HepG2 (cell line): ENCODE measurements around the gene SYPL2. TPM values are rescaled to one million over a fixed set of nuclear protein-coding genes. Genes with fewer than 3 reads are reported as not detected.

Experiments
- ARHGAP35 ChIP-seq: sonication (generic); formaldehyde crosslinking; IDR thresholded peaks from 2 replicates; pipeline ENCODE4 v1.9.0; 2022; ENCODE audit warnings: mild to moderate bottlenecking, inconsistent platforms, moderate library complexity, missing genetic modification reagents, borderline replicate concordance
- ESRRA ChIP-seq: sonication (generic); formaldehyde crosslinking; IDR thresholded peaks from 2 replicates; pipeline ENCODE4 v1.5.1; 2020; ENCODE audit warnings: mild to moderate bottlenecking, low read depth, missing genetic modification reagents
- GATAD1 ChIP-seq: IDR thresholded peaks from 2 replicates; pipeline ENCODE4 v1.6.1; 2016; ENCODE audit warnings: missing genetic modification reagents, missing compliant biosample characterization
- ISL2 ChIP-seq: sonication (generic); formaldehyde crosslinking; IDR thresholded peaks from 2 replicates; pipeline ENCODE4 v1.5.0; 2020; ENCODE audit warnings: missing genetic modification reagents
- MBNL3 ChIP-seq: fragments of 250-450 bp; sonication (Bioruptor Pico); conservative IDR thresholded peaks from 2 replicates; pipeline ENCODE4 v1.8.0; 2022; ENCODE audit warnings: mild to moderate bottlenecking, inconsistent platforms
- MEF2D ChIP-seq: sonication (generic); formaldehyde crosslinking; IDR thresholded peaks from 2 replicates; pipeline ENCODE4 v1.5.1; 2020; ENCODE audit warnings: mild to moderate bottlenecking, missing genetic modification reagents
- NR2F6 ChIP-seq, 2 experiments: IDR thresholded peaks; 2 replicates each; pipeline ENCODE4 v1.6.1; 2016; ENCODE audit warnings: antibody characterized with exemption in 1 of 2, mild to moderate bottlenecking in 1 of 2
- TARDBP ChIP-seq: sonication (generic); formaldehyde crosslinking; IDR thresholded peaks from 2 replicates; pipeline ENCODE4 v1.8.0; 2022; ENCODE audit warnings: mild to moderate bottlenecking, missing genetic modification reagents
- ZKSCAN1 ChIP-seq: fragments of 150-350 bp; IDR thresholded peaks from 2 replicates; pipeline ENCODE4 v1.6.1; 2014; ENCODE audit warnings: low read length
- ZNF225 ChIP-seq: sonication (generic); formaldehyde crosslinking; IDR thresholded peaks from 2 replicates; pipeline ENCODE4 v1.4.0; 2020; ENCODE audit warnings: mild to moderate bottlenecking, missing genetic modification reagents
- polyA plus RNA-seq, 8 experiments: library from polyadenylated mRNA; depleted of rRNA in 3 of 8; stranded (reverse) in 7 of 8; unstranded in 1 of 8; fragments of >200 nt; fragmentation: Illumina TruSeq in 4 of 8; extraction: Trizol in 4 of 8; gene quantifications; 2 replicates each; pipeline versions ENCODE4 v1.2.1 to v1.2.3, GENCODE V29; 2011 to 2016; ENCODE audit warnings: low read depth in 4 of 8, missing spikeins in 1 of 8, mixed read lengths in 1 of 8; ENCODE audit not compliant: insufficient read depth in 1 of 8
- total RNA-seq, 5 experiments: library from RNA; depleted of rRNA; stranded (reverse); fragments of >200 nt; fragmentation: Illumina TruSeq; extraction: Trizol; gene quantifications; 2 replicates each; pipeline ENCODE4 v1.2.3, GENCODE V29; 2016; ENCODE audit warnings: low read depth in 1 of 5
- TF ChIP-seq, protein P1 (sequence below): sonication (generic); formaldehyde crosslinking; IDR thresholded peaks from 2 replicates; pipeline ENCODE4 v1.8.0; 2022; ENCODE audit warnings: missing genetic modification reagents, mild to moderate bottlenecking, moderate library complexity, borderline replicate concordance
- TF ChIP-seq, protein P2 (sequence below): IDR thresholded peaks from 2 replicates; pipeline ENCODE4 v1.6.1; 2016; ENCODE audit warnings: low read depth, missing genetic modification reagents, missing compliant biosample characterization
- TF ChIP-seq, protein P3 (sequence below): sonication (generic); formaldehyde crosslinking; IDR thresholded peaks from 2 replicates; pipeline ENCODE4 v1.8.0; 2022; ENCODE audit warnings: missing genetic modification reagents, low read depth, mild to moderate bottlenecking, borderline replicate concordance
- TF ChIP-seq, protein P4 (sequence below): sonication (generic); formaldehyde crosslinking; IDR thresholded peaks from 2 replicates; pipeline ENCODE4 v1.4.0; 2020; ENCODE audit warnings: missing genetic modification reagents
- TF ChIP-seq, protein P5 (sequence below): sonication (generic); formaldehyde crosslinking; IDR thresholded peaks from 2 replicates; pipeline ENCODE4 v1.8.1; 2023; ENCODE audit warnings: mild to moderate bottlenecking, moderate library complexity, missing genetic modification reagents
- TF ChIP-seq, protein P6 (sequence below): sonication (generic); formaldehyde crosslinking; IDR thresholded peaks from 2 replicates; pipeline ENCODE4 v1.8.0; 2022; ENCODE audit warnings: mild to moderate bottlenecking, missing genetic modification reagents, moderate library complexity

Gene SYPL2
- total and polyA plus RNA-seq, 2 of the 13 experiments (the other 11 are each of a cell fraction or from before 2014, with no cell fraction given): 0.17 to 0.24 TPM

DNA sequence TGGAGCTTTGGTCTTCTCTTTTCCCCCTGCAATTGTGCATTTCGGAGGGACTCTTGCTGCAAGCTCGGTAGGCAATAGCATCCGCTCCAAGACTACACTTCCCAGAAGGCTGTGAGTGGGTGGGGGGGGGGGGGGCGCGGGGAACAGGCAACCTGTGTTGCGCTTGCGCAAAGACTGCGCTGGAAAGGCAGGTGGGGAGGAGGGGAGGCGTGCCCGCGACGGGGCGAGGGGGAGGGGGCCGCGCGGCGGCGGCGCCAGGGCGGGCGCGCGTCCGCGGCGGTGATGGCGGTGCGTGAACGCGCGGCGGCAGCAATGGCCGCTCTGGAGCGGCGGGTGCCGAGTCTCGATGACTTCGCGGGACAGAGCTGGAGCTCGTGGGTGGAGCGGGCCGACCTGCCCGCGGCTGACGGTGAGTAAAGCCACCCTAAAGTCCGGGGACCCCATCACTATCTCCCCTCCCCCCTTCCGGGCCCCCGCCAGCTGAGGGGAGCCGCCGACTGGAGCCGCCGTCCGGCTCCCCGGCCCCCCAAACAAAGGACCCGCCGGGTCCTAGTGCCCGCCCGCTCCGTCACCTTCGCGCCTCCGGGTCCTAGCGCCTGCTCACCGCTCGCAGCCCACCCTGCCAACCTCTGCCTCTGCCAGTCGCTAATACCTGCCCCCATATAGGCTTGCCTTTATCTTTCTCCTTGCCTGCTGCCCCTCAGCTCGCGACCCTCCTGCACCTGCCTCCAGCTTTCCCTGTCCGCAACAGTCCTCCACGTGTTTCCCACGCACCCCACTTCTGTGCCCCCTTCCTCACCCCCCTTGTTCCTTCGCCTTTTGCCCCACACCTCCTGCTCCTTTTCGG, 17.5 kb downstream of the SYPL2 start, which contains the start of gene ATXN7L2 (continued):
- TF ChIP-seq, protein P1, sequence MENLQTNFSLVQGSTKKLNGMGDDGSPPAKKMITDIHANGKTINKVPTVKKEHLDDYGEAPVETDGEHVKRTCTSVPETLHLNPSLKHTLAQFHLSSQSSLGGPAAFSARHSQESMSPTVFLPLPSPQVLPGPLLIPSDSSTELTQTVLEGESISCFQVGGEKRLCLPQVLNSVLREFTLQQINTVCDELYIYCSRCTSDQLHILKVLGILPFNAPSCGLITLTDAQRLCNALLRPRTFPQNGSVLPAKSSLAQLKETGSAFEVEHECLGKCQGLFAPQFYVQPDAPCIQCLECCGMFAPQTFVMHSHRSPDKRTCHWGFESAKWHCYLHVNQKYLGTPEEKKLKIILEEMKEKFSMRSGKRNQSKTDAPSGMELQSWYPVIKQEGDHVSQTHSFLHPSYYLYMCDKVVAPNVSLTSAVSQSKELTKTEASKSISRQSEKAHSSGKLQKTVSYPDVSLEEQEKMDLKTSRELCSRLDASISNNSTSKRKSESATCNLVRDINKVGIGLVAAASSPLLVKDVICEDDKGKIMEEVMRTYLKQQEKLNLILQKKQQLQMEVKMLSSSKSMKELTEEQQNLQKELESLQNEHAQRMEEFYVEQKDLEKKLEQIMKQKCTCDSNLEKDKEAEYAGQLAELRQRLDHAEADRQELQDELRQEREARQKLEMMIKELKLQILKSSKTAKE (CRISPR knock-in tag): peak; percentile 59; the same call in 1 of the 2 replicates
- TF ChIP-seq MBNL3 (no peak), TARDBP (CRISPR knock-in tag) (no peak), NR2F6 (IDR thresholded peaks at IDR 0.05) (no peak), NR2F6 (CRISPR knock-in tag; IDR thresholded peaks at IDR 0.05) (peak; percentile 35; the same call in 1 of the 2 replicates), ZNF225 (CRISPR knock-in tag) (no peak; the same call in 1 of the 2 replicates), MEF2D (CRISPR knock-in tag) (peak; percentile 68; the same call in 1 of the 2 replicates), ARHGAP35 (CRISPR knock-in tag) (no peak), ZKSCAN1 (no peak), ESRRA (CRISPR knock-in tag) (no peak), GATAD1 (0 out of 2 replicates have a peak, but pooled peaks have one; percentile 67), ISL2 (CRISPR knock-in tag) (peak; percentile 27)
- TF ChIP-seq, protein P2, sequence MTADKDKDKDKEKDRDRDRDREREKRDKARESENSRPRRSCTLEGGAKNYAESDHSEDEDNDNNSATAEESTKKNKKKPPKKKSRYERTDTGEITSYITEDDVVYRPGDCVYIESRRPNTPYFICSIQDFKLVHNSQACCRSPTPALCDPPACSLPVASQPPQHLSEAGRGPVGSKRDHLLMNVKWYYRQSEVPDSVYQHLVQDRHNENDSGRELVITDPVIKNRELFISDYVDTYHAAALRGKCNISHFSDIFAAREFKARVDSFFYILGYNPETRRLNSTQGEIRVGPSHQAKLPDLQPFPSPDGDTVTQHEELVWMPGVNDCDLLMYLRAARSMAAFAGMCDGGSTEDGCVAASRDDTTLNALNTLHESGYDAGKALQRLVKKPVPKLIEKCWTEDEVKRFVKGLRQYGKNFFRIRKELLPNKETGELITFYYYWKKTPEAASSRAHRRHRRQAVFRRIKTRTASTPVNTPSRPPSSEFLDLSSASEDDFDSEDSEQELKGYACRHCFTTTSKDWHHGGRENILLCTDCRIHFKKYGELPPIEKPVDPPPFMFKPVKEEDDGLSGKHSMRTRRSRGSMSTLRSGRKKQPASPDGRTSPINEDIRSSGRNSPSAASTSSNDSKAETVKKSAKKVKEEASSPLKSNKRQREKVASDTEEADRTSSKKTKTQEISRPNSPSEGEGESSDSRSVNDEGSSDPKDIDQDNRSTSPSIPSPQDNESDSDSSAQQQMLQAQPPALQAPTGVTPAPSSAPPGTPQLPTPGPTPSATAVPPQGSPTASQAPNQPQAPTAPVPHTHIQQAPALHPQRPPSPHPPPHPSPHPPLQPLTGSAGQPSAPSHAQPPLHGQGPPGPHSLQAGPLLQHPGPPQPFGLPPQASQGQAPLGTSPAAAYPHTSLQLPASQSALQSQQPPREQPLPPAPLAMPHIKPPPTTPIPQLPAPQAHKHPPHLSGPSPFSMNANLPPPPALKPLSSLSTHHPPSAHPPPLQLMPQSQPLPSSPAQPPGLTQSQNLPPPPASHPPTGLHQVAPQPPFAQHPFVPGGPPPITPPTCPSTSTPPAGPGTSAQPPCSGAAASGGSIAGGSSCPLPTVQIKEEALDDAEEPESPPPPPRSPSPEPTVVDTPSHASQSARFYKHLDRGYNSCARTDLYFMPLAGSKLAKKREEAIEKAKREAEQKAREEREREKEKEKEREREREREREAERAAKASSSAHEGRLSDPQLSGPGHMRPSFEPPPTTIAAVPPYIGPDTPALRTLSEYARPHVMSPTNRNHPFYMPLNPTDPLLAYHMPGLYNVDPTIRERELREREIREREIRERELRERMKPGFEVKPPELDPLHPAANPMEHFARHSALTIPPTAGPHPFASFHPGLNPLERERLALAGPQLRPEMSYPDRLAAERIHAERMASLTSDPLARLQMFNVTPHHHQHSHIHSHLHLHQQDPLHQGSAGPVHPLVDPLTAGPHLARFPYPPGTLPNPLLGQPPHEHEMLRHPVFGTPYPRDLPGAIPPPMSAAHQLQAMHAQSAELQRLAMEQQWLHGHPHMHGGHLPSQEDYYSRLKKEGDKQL (CRISPR knock-in tag): 0 out of 2 replicates have a peak, but pooled peaks have one; percentile 23
- TF ChIP-seq, protein P3, sequence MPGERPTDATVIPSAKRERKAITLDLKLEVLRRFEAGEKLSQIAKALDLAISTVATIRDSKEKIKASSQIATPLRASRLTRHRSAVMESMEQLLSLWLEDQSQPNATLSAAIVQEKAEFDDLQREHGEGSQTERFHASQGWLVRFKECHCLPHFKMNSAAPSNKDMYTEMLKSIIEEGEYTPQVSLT (CRISPR knock-in tag): 0 out of 2 replicates have a peak, but pooled peaks have one; percentile 47
- TF ChIP-seq, protein P4, sequence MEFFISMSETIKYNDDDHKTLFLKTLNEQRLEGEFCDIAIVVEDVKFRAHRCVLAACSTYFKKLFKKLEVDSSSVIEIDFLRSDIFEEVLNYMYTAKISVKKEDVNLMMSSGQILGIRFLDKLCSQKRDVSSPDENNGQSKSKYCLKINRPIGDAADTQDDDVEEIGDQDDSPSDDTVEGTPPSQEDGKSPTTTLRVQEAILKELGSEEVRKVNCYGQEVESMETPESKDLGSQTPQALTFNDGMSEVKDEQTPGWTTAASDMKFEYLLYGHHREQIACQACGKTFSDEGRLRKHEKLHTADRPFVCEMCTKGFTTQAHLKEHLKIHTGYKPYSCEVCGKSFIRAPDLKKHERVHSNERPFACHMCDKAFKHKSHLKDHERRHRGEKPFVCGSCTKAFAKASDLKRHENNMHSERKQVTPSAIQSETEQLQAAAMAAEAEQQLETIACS (CRISPR knock-in tag): peak; percentile 96
- TF ChIP-seq, protein P5, sequence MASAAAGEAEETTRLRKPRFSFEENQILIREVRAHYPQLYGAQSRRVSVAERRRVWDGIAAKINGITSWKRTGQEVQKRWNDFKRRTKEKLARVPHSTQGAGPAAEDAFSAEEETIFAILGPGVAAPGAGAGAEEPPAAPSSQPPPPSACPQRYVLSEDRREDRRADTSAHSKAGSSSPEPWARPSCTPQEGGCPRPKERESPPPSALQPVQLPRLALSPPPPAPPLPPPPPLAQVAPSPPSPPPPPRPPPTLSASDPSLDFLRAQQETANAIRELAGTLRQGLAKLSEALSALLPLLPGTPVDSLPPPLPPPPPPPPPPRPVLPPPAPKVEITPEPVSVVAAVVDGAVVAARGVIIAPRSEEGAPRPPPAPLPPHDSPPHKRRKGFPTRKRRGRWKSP (CRISPR knock-in tag): peak; percentile 81; the same call in 1 of the 2 replicates
- TF ChIP-seq, protein P6, sequence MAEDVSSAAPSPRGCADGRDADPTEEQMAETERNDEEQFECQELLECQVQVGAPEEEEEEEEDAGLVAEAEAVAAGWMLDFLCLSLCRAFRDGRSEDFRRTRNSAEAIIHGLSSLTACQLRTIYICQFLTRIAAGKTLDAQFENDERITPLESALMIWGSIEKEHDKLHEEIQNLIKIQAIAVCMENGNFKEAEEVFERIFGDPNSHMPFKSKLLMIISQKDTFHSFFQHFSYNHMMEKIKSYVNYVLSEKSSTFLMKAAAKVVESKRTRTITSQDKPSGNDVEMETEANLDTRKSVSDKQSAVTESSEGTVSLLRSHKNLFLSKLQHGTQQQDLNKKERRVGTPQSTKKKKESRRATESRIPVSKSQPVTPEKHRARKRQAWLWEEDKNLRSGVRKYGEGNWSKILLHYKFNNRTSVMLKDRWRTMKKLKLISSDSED: no peak
